Activated T-helper 1 cell treated with Interleukin-2 at 50 U/mL for 16 hours (primary cell): ENCODE data around the gene MIGA2.
"Not testable (repeated sequence)": the region's sequence is repeated elsewhere in the genome, so short reads cannot be mapped to it uniquely, and the experiment has no call there.

ENCODE experiments used
- DNase-seq: peaks from one replicate; pipeline ENCODE4 v3.0.0-alpha.2; 2020; ENCODE audit warnings: low read depth

MIGA2 gene

DNA sequence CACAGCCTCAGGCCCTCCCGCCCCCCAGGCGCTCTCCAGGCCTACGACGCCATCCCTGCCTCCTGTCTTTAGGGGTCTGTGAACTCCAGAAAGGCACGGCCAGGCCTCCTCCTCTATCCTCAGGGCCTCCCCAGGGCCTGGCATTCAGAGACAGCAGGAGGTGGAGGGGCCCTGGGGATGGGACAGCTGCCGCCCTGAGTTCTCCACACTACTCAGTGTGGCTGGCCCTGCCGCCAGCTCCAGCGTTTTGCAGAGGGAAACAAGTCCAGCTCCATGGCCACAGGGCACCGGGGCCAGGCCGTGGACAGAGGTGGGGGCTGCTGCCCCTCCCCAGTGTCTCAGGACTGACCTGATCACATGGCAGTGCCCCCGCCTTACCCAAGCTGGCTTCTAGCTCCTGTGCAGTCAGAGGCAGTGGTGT lies 24.7 kb upstream of the MIGA2 start:
- no peak for DNase-seq

GRCh38 chr9:129012343-129012742 lies 24.1 kb upstream of the MIGA2 start:
- no peak for DNase-seq

DNA sequence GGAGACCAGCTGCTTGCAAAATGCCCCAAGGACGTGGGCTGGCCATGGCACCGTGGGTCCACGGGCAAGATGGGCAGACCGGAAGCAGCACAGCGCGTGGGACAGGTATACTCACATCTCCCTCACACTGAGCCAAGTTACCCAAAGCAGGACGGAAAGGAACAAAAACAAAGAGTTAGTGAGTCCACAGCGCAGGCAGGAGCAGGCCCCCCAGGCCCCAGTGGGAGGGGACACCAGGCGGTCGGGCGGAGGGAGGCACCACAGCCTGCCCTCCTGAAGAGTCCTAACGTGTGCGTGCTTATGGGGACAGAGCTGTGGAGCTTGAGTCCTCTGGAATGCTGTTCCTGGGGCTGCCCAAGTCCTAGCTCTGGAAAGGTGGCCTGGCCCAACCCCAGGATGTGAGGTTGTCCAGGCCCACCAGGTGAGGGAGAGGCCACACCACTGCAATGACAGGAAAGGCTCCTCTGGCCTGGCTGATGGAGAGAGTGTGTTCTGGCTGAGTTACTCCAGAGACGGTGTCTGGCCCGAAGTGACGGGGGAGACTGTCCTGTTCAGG lies 23.5 kb upstream of the MIGA2 start:
- DNase-seq: no peak

DNA sequence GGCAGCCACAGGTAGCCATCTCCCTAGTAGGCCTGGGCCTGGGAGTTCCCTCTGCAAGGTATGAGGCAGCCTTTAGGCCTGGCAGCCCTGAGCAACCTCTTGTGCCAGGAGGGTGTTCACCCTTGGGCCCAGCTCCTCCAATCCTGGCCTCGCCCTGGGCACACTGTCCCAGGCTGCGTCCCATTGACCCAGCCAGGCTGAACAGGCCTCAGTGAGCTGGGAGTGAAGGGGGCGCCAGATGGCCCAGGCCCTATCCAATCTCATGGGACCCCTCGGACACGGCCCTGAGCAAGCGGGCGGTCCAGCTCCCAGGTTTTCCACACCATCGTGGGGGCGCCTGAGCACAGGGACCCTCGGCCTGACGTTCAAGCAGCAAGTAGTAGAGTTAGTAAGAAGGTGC lies 22.8 kb upstream of the MIGA2 start:
- DNase-seq: no peak

GRCh38 chr9:129014124-129014523 lies 22.3 kb upstream of the MIGA2 start:
- no peak for DNase-seq

- DNase-seq: no peak
These were observed 21.8 kb upstream of the MIGA2 start for GRCh38 chr9:129014608-129015007.

DNA sequence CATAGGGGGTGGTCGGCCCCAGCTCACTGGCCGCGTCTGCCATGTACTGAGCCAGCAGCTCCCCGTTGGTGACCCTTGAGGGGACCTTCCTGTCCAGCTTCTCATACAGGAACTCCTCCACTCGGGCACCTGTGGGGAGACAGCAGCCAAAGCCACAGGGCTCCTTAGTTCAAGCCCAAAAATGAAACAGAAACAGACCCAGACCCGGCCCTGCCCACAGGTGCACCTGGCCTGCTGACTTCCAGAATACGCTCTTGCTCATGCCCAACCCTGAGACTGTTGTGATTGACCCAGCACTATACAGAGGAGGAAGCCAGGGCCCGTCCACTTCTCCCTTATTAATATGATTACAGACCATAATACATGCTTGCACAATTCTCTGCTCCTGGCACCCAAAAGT lies 15.3 kb upstream of the MIGA2 start:
- no peak for DNase-seq

- DNase-seq: no peak
These were observed 14.4 kb upstream of the MIGA2 start for GRCh38 chr9:129022037-129022436.

GRCh38 chr9:129023036-129023907 lies 13.2 kb upstream of the MIGA2 start:
- DNase-seq: no peak

GRCh38 chr9:129023908-129024233 lies 12.6 kb upstream of the MIGA2 start:
- no peak for DNase-seq

DNA sequence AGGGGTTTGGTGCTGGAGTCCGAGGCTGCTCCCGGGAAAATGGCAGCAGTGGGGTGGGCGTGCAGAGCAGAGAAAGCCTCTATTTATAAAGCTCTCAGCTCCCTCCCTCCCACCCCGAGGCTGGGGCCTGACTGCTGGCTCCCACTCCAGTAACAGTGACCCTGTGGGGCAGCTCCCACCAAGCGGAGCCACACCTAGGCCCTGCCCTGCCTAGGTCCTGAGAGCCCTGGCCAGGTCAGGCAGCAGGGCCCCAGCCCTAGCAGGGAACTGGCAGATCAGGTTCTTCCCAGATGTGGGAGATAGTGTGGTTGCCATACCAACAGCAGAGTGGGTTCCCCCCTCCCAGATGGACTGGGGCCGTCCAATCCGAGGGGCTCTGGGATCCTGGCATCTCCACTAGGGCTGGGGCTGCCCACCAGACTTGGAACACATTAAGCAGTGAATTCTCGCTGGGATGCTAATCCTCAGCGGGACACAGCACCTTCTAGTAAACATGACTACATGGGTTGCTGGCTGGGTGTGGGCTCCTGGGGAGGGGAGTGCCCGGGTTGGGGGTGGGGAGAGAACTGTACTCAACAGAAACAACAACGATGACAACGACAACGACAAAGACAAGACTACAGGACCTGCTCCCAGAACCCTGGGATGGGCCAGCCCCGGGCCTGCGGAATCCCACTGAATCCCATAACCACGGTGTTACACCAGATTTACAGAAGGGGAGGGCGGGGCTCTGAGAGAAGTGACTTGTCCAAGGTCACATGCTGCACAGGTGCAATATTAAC lies 9.8 kb upstream of the MIGA2 start:
- DNase-seq: no peak

GRCh38 chr9:129027224-129027684 lies 9.2 kb upstream of the MIGA2 start:
- DNase-seq: no peak

GRCh38 chr9:129027685-129028191 lies 8.7 kb upstream of the MIGA2 start:
- peak; percentile 75 for DNase-seq

DNA sequence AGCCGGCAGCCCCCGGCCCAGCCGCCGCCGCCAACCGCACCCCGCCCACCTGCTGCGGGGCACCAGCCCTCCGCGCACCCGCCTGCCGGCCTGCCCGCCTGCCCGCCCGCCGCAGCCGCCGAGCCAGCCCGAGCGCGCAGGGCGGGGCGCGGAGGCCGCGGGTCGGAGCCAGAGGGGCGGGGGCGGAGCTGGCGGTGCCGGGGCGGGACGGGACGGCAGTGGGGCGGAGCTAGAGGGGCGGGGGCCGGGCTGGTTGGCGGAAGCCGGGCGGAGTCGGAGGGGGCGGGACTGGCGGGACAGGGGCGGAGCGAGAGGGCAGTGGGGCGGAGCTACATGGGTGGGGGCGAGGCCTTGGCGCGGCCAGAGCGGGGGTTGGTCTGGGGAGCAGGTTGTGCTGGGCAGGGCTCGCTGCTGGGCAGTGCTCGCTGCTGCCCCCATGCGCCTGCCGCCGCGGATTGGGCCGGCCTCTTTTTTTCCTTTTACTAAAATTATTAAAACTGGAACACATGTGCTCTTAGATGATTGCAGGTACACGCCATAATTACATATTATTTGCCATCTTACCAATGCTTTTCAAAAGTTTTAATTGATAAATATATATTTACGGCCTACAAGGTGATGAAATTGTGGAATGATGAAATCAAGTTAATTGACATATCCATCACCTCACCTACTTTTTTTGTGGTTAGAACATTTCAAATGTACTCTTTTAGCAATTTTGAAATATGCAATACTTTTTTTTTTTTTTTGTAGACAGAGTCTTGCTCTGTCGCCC lies 8.0 kb upstream of the MIGA2 start, which contains the start of gene SH3GLB2:
Gene SH3GLB2, minus strand, starts transcription at position 140 of the 775 bp plus-strand sequence. CDS start 177 bp downstream, outside the sequence.
- peak; percentile 91 for DNase-seq

- no peak for DNase-seq
These were observed 6.2 kb upstream of the MIGA2 start for GRCh38 chr9:129030191-129030590.

DNA sequence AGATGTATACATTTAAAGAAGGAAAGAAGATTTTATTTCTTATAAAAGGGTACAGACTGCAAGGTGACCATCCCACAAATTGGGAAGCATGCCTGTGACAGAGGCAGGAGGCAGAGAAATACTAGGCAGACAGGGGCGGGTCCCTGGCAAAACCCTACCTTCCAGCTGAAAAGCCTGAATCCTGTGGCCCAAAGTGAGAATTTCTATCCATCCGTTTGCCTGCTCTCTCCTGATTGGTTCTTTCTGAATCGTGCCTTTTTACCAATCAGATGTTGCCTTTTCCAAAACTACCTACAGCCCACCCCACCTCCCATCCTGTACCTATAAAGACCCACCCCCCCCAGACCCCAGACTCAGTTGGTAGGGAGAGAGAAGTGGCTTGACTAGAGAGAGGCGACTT lies 4.9 kb upstream of the MIGA2 start:
- no peak for DNase-seq

- no peak for DNase-seq
These were observed 3.8 kb upstream of the MIGA2 start for GRCh38 chr9:129032541-129033159.

DNA sequence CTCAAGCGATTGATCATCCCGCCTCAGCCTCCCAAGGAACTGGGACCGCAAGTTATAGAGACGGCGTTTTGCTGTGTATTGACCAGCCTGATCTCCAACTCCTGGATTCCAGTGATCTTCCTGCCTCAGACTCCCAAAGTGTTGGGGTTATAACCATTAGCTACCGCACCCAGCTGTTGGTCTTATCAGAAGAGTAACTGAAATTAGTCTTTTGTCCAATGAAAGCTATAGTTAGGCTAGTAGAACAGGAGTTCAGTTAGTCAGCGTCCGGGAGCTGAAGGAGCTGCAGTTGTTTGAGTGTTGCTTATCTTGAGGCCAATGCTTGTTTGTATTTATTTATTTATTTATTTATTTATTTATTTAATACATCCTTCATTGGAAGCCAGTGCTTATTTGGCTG lies 3.2 kb upstream of the MIGA2 start:
- no peak for DNase-seq

- DNase-seq: not testable (repeated sequence)
These were observed 588 bp upstream of the MIGA2 start for GRCh38 chr9:129035838-129036237.

DNA sequence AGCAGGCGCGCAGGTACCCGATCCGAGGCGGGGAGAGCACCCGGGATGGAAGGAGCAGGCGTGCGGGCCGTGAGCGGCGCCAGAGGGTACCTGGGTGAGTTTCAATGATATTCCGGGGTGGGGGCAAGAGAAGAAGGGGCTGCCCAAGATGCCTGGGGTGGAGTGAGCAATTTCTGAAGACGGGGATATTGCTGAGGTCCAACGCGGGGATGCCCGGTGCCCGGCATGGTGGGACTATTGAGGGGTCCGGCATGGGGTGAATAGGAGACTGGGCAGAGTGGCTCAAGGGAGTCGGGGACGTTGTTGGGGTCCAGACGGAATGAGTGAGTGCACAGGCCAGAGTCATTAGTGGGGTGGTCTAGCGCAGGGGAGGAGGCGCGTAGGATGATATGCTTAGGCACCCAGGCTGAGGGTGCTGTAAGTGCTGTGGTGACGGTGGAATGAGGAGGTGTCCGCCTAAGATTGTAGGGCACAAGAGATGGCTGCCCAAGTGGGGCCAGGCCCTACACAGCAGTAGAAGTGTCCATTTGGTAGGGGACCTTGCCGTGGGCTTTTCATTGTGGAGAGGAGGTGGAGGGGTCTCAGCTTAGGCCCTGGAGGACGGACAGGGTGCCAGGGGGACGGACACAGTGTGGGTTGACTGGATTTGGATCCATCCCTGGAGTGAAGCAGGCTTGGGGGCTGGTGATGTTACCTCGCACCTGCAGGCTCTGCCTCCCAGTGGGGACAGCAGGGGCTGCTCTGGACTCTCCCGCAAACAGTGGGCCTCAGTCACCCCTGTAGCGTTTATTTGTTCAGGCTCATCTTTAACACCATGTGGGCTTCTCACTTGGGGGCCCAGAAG lies 719 bp downstream of the MIGA2 start:
- DNase-seq: no peak

DNA sequence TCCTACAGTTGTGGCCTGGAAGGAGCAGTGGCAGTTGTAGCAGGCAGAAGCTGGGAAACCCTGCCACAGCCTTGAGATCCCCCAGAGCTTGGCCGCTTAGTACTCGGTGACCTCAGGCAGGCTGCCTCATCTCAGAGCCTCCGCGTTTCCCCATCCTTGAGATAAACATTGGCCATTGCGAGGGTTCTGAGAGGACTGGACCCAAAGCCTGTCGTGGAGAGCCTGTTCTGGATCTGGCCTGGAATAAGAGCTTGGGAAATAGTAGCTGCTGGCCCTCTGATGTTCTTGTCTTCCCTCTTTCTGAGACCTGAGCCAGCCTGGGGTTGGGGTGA lies 1.3 kb downstream of the MIGA2 start:
- DNase-seq: no peak
